MM.1S (cell line): ENCODE results near the gene APOBEC3B.

Source experiments
- EZH2 ChIP-seq: fragments of 300-600 bp; sonication (generic); optimal IDR thresholded peaks from 2 replicates; pipeline ENCODE3; 2017; ENCODE audit warnings: low read depth, mild to moderate bottlenecking, antibody characterized with exemption, low read length, mixed read lengths
- EZH2phosphoT487 ChIP-seq: fragments of 300-600 bp; sonication (generic); IDR thresholded peaks from 2 replicates; pipeline ENCODE4 v1.6.1; 2018; ENCODE audit warnings: antibody characterized with exemption, low read length

- no peak for TF ChIP-seq EZH2
- no peak for TF ChIP-seq EZH2phosphoT487
Measured at GRCh38 chr22:39016592-39016991, 34.4 kb downstream of the APOBEC3B start.
